HL-60 (cell line): ENCODE results near the gene ETV7.

ENCODE experiments used
- DNase-seq, 2 experiments: peaks; one replicate each; pipeline ENCODE4 v3.0.0-alpha.2; 2010 to 2020; ENCODE audit warnings: low read depth in 1 of 2, low spot score in 1 of 2
- H3K27ac ChIP-seq: fragments of 250-450 bp; sonication (Bioruptor Pico); replicated peaks from 2 replicates; pipeline ENCODE4 v1.5.1; 2020; ENCODE audit warnings: mild to moderate bottlenecking, moderate library complexity
- H3K27me3 ChIP-seq: fragments of 250-450 bp; sonication (Bioruptor Pico); 2 replicates; pipeline ENCODE4 v1.5.1; 2021; ENCODE audit warnings: mild to moderate bottlenecking, moderate library complexity; ENCODE audit not compliant: insufficient read depth, poor library complexity, severe bottlenecking
- H3K4me3 ChIP-seq: replicated peaks from 2 replicates; pipeline ENCODE4 v1.5.1; 2011; ENCODE audit warnings: mild to moderate bottlenecking, control low read depth, low read length; ENCODE audit not compliant: insufficient read depth
- CTCF ChIP-seq: IDR thresholded peaks from one replicate; pipeline ENCODE4 v1.5.1; 2011; ENCODE audit warnings: low read length, control low read depth, inconsistent platforms; ENCODE audit not compliant: insufficient read depth
- GABPA ChIP-seq: IDR thresholded peaks from 2 replicates; pipeline ENCODE4 v1.6.1; 2012; ENCODE audit warnings: low read depth
- POLR2AphosphoS5 ChIP-seq: IDR thresholded peaks from 2 replicates; pipeline ENCODE4 v1.6.1; 2012; ENCODE audit warnings: low read depth
- REST ChIP-seq: IDR thresholded peaks from 2 replicates; pipeline ENCODE4 v1.6.1; 2012; ENCODE audit warnings: low read depth; ENCODE audit not compliant: insufficient replicate concordance
- SPI1 ChIP-seq: IDR thresholded peaks from 2 replicates; pipeline ENCODE4 v1.6.1; 2012; ENCODE audit warnings: low read depth, mild to moderate bottlenecking, borderline replicate concordance

The ETV7 gene

GRCh38 chr6:36382976-36383375, 4.5 kb downstream of the ETV7 start:
- no peak for DNase-seq
- Histone ChIP-seq H3K27me3 (peaks cover 22% of the 10 kb centered on the region), H3K4me3 (no peak overlapping the region), H3K27ac (no peak overlapping the region)
- TF ChIP-seq CTCF: no peak
- TF ChIP-seq SPI1: no peak
- TF ChIP-seq GABPA: no peak
- no peak for TF ChIP-seq POLR2AphosphoS5

- Histone ChIP-seq H3K4me3 (no peak overlapping the region), H3K27ac (no peak overlapping the region), H3K27me3 (peaks cover 11% of the 10 kb centered on the region)
- no peak for TF ChIP-seq POLR2AphosphoS5
- no peak for TF ChIP-seq GABPA
- no peak for TF ChIP-seq SPI1
- TF ChIP-seq REST: no peak
- no peak for TF ChIP-seq CTCF
- DNase-seq: no peak
Measured at GRCh38 chr6:36381502-36382389, 5.7 kb downstream of the ETV7 start.

GRCh38 chr6:36380166-36380565, 7.3 kb downstream of the ETV7 start:
- TF ChIP-seq GABPA (no peak), CTCF (no peak), REST (no peak), POLR2AphosphoS5 (no peak), SPI1 (no peak)
- no peak for DNase-seq
- Histone ChIP-seq H3K27ac (no peak overlapping the region), H3K4me3 (no peak overlapping the region), H3K27me3 (no peaks in the 10 kb centered on the region)

GRCh38 chr6:36378936-36379335, 8.5 kb downstream of the ETV7 start:
- TF ChIP-seq REST (no peak), CTCF (no peak), POLR2AphosphoS5 (no peak), GABPA (no peak), SPI1 (no peak)
- DNase-seq: no peak
- no peaks in the 10 kb centered on the region for H3K27me3 ChIP-seq
- no peak overlapping the region for H3K4me3 ChIP-seq
- H3K27ac ChIP-seq: no peak overlapping the region
